Measurements from ENCODE around the gene RILPL1.
"Not testable (repeated sequence)": the region's sequence is repeated elsewhere in the genome, so short reads cannot be mapped to it uniquely, and the experiment has no call there.

RILPL1 gene

DNA sequence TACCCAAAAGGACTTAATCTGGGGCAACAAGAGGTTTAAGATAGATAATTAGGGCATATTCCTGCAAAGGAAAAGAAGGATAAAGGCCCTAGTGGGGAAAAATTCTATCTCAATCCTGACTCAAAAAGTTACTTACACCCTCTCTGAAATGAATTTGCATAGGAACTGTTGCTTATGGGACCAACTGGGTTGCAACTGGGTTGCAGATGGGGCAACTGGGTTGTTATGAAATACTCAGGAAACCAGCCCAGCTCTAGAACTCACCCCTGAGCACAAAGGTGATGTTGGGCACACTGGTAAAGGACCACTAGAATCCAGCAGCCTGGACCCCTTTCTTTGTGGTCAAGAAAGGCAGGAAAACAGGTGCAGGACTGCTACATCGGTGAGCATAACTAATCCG lies 17.2 kb upstream of the RILPL1 start:
- DNase-seq (ENCODE audit: insufficient read length) (no peak), FAIRE-seq (no peak)

DNA sequence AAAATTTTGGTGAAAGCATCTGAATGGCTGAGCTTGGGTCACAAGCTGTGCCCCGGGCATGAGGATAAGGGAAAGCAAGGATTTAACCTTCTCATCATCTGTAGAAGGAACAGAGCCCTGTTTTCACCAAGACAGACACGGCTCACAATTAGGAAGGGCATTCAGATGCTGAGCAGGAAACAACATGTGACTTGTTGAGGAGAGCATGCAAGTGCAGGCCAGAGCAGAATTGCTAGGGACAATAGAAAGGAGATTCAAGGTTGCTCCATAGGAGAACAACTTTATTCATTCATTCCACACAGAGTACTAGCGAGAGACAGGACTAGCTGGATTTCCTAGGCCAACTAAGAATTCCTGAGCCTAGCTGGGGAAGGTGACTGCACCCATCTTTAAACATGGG lies 14.6 kb upstream of the RILPL1 start:
- FAIRE-seq (no peak), DNase-seq (ENCODE audit: insufficient read length) (no peak)
- no peak for TF ChIP-seq TAF1 (IDR thresholded peaks at IDR 0.05; ENCODE audit: borderline replicate concordance, low read depth, low read length)
- no peak for TF ChIP-seq POLR2A (IDR thresholded peaks at IDR 0.05; ENCODE audit: low read depth, low read length)
- no peak for TF ChIP-seq POLR2AphosphoS5 (IDR thresholded peaks at IDR 0.05; ENCODE audit: low read depth, low read length)

More for the DNA sequence above, 17.2 kb upstream of the RILPL1 start:
- no peak for TF ChIP-seq POLR2AphosphoS5 (IDR thresholded peaks at IDR 0.05; ENCODE audit: low read depth, low read length)
- no peak for TF ChIP-seq POLR2A (IDR thresholded peaks at IDR 0.05; ENCODE audit: low read depth, low read length)
- no peak for TF ChIP-seq TAF1 (IDR thresholded peaks at IDR 0.05; ENCODE audit: borderline replicate concordance, low read depth, low read length)

DNA sequence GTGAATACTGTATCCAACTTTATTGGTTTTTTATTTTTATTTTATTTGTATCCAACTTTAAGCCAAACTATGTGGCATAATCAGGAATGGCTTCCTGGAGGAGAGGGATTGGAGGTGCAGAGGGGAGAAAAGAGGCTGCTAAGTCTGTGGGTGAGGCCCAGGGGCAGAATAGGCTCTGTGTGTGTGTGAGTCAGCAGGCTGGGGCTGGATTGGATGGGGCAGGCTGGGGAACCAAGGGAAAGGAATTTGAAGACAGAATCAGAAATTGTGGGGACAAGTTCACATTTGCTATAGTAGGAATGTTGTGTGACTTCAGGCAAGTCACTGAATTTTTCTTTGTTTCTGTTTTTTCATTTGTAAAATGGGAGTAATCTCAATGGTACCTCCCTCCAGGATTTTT lies 12.8 kb upstream of the RILPL1 start:
- no peak for FAIRE-seq
- no peak for DNase-seq (ENCODE audit: insufficient read length)
- TF ChIP-seq POLR2AphosphoS5 (IDR thresholded peaks at IDR 0.05; ENCODE audit: low read depth, low read length): no peak
- no peak for TF ChIP-seq POLR2A (IDR thresholded peaks at IDR 0.05; ENCODE audit: low read depth, low read length)
- TF ChIP-seq TAF1 (IDR thresholded peaks at IDR 0.05; ENCODE audit: borderline replicate concordance, low read depth, low read length): no peak

DNA sequence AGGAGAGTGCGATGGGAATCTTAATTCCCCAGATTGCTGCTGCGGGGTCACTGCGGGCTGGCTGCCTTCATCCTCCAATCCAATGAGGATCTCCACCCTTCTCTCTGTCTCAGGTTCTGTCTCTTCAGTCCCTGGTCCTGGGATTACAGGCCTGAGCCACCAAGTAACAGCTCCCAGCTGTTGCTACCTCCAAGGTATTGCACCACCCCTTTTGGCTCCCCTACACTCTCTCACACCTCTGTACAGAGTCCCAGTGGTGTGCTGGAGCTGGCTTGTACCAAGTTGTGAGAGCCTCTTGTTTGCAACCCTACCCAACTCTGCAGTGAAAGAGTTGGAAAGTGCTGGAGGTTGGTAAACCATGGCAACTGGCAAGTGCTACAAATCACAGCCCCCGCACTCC lies 10.0 kb upstream of the RILPL1 start:
- no peak for TF ChIP-seq TAF1 (IDR thresholded peaks at IDR 0.05; ENCODE audit: borderline replicate concordance, low read depth, low read length)
- TF ChIP-seq POLR2AphosphoS5 (IDR thresholded peaks at IDR 0.05; ENCODE audit: low read depth, low read length): no peak
- TF ChIP-seq POLR2A (IDR thresholded peaks at IDR 0.05; ENCODE audit: low read depth, low read length): no peak
- no peak for FAIRE-seq
- DNase-seq (ENCODE audit: insufficient read length): no peak

DNA sequence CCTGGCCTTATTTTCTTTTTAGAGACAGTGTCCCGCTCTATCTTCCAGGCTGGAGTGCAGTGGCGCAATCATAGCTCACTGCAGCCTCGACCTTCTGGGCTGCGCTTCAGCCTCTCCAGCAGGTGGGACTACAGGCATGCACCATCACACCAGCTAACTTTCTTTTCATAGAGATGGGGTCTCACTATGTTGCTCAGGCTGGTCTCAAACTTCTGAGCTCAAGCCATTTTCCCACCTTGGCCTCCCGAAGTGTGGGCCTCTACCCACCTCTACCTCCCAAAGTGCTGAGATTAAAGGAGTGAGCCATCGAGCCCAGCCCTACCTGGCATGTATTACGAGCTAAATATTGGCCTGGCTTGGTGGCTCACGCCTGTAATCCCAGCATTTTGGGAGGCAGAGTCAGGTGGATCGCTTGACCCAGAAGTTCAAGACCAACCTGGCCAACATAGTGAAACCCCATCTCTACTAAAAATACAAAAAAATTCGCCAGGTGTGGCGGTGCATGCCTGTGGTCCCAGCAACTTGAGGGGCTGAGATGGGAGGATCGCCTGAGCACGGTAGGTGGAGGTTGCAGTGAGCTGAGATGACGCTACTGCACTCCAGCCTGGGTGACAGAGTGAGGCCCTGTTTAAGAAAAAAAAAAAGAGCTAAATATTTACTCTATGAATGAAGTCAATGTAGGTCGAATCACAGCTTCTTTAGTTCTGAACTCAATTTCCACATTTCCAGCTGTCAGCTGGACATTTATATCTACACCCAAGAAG lies 7.6 kb upstream of the RILPL1 start:
- FAIRE-seq (no peak), DNase-seq (ENCODE audit: insufficient read length) (no peak)
- TF ChIP-seq POLR2A (IDR thresholded peaks at IDR 0.05; ENCODE audit: low read depth, low read length): no peak
- no peak for TF ChIP-seq POLR2AphosphoS5 (IDR thresholded peaks at IDR 0.05; ENCODE audit: low read depth, low read length)
- no peak for TF ChIP-seq TAF1 (IDR thresholded peaks at IDR 0.05; ENCODE audit: borderline replicate concordance, low read depth, low read length)

DNA sequence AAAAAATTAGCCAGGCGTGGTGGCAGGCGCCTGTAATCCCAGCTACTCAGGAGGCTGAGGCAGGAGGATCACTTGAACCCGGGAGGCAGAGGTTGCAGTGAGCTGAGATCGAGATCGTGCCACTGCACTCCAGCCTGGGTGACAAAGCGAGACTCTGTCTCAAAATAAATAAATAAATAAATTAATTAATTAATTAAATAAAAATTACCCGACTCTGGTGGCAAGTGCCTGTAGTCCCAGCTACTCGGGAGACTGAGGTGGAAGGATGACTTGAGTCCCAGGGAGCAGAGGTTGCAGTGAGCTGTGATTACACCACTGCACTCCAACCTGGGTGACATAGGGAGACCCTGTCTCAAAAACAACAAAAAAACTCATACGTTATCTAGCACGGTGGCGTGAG lies 2.4 kb upstream of the RILPL1 start:
- DNase-seq (ENCODE audit: insufficient read length); FAIRE-seq: not testable (repeated sequence)

DNA sequence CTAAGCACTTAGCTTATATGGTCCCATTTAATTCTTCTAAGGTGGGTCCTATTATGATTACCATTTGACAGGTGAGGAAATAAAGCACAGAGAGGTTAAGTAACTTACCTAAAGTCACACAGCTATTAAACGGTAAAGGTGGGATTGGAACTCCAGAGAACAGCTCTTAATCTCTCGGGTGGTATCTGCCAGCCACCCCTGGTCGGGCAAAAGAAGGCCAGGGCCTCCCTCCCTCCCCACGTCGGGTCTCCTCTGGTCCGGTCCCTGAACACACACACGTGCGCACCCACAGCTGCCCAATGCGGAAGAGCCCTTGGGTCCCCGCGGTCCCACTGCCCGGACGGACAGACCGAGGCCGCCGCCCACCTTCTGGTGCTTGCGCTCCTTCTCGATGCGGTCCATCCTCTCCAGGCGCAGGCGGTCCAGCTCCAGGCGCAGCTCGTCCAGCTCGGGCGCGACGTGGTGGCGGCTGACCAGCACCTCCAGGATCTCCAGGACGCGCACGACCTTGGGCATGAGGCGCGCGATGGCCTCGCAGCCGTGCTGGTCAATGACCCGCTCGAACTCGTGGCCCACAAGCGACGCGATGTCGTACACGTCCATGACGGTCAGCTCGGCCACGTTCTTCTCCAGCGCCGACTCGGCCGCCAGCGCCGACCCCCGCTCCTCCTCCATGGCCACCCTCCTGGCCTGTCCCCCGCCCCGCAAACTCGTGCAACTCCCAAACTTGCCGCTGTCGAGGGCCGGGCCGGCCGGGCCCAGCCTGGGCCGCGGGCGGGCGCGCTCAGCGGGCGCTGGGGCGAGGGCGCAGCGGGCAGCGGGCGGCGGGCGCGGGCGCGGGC lies 490 bp downstream of the RILPL1 start:
- TF ChIP-seq POLR2A (IDR thresholded peaks at IDR 0.05; ENCODE audit: low read depth, low read length): no peak
- TF ChIP-seq TAF1 (IDR thresholded peaks at IDR 0.05; ENCODE audit: borderline replicate concordance, low read depth, low read length): no peak
- TF ChIP-seq POLR2AphosphoS5 (IDR thresholded peaks at IDR 0.05; ENCODE audit: low read depth, low read length): no peak
- no peak for DNase-seq (ENCODE audit: insufficient read length)
- no peak for FAIRE-seq

DNA sequence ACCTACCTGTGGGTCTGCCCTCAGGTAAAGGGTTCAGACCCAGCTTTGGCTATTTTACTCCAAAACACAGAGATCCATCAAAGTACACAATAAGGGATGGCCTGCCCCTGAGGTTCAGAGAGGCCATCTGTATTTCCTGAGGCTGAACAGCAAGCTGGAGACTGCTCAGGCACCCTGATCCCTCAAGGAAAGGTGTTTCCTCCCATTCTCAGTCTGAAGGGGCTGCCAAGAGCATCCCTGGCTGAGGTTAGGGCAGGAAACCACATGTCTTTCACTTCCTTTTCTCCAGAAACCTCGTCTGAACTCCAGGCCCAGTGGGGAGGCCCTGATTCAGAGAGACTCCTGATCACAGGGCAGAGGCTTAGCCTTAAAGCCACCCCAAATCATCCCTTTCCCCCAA lies 1.5 kb downstream of the RILPL1 start:
- DNase-seq (ENCODE audit: insufficient read length) (no peak), FAIRE-seq (no peak)
- TF ChIP-seq TAF1 (IDR thresholded peaks at IDR 0.05; ENCODE audit: borderline replicate concordance, low read depth, low read length) (no peak), POLR2AphosphoS5 (IDR thresholded peaks at IDR 0.05; ENCODE audit: low read depth, low read length) (no peak), POLR2A (IDR thresholded peaks at IDR 0.05; ENCODE audit: low read depth, low read length) (no peak)

DNA sequence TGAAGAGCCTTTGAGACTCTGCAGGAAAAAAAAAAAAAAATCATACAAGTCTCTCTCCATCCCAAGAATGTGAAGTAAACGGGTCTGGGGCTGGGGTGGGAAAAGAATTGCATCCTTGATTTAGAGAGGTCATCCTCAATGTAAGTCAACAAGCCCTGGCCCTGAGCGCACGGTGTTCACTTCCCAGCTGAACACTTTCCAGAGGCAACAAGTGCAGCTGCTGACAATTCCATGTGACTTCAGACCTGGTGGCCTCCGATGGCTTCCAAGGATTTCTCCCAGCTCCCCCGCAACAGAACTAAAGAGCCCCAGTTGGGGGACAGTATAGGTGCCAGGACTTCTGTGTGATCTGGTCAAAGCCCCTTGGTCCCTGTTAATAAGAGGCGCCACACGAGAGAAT lies 2.4 kb downstream of the RILPL1 start:
- DNase-seq (ENCODE audit: insufficient read length) (no peak), FAIRE-seq (no peak)
- TF ChIP-seq POLR2A (IDR thresholded peaks at IDR 0.05; ENCODE audit: low read depth, low read length) (no peak), TAF1 (IDR thresholded peaks at IDR 0.05; ENCODE audit: borderline replicate concordance, low read depth, low read length) (no peak), POLR2AphosphoS5 (IDR thresholded peaks at IDR 0.05; ENCODE audit: low read depth, low read length) (no peak)

DNA sequence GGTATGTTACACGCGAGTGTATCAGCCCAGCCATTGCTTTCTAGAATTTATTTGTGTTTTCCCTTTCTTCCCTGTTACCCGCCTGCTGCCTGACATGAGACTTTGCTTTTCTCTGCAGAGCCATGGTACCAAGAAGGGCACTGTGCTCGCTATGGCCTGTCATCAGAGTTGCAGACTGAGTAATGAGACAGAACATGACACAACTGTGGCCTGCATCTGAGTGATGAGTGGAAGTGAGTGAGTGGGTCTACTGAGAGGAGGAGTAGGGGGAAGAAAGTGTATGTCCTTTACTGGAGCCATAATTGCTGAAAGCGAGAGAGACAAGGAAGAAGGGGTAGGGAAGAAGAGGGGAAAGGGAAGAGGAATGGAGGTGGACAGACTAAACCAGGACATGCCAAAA lies 2.9 kb downstream of the RILPL1 start:
- FAIRE-seq (no peak), DNase-seq (ENCODE audit: insufficient read length) (no peak)
- TF ChIP-seq TAF1 (IDR thresholded peaks at IDR 0.05; ENCODE audit: borderline replicate concordance, low read depth, low read length) (no peak), POLR2AphosphoS5 (IDR thresholded peaks at IDR 0.05; ENCODE audit: low read depth, low read length) (no peak), POLR2A (IDR thresholded peaks at IDR 0.05; ENCODE audit: low read depth, low read length) (no peak)

DNA sequence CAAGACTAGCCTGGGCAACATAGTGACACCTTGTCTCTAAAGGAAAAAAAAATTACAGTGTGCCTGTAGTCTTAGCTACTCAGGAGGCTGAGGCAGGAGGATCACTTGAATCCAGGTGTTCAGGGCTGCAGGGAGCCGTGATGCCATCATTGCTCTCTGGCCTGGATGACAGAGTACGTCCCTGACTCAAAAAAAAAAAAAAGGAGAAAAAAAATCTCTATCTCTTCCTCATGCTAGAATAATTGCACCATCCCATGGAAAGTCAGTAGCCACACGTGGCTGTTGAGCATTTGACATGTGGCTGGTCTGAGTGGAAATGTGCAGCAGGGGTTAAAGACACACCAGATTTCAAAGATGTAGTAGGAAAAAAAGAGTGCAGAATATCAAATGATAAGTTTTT lies 3.8 kb downstream of the RILPL1 start:
- TF ChIP-seq POLR2A (IDR thresholded peaks at IDR 0.05; ENCODE audit: low read depth, low read length) (no peak), TAF1 (IDR thresholded peaks at IDR 0.05; ENCODE audit: borderline replicate concordance, low read depth, low read length) (no peak), POLR2AphosphoS5 (IDR thresholded peaks at IDR 0.05; ENCODE audit: low read depth, low read length) (no peak)
- no peak for FAIRE-seq

DNA sequence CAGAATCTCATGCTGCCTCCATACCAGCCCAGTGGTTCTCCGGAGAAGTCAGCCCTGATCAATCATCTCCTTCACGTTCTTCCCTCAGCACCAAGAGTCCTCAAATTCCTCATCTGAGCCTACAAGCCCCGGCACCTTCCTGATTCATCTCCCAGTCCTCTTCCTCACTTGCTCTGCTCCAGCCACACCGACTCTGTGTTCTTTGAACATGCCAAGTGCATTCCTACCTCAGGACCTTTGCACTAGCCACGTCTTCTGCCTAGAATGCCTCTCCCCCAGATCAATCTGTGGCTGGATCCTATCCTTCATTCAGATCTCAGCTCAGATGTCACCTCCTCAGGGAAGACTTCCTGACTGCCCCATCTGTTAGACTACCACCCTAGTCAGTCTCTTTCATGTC lies 4.7 kb downstream of the RILPL1 start:
- no peak for FAIRE-seq
- TF ChIP-seq POLR2AphosphoS5 (IDR thresholded peaks at IDR 0.05; ENCODE audit: low read depth, low read length): no peak
- no peak for TF ChIP-seq TAF1 (IDR thresholded peaks at IDR 0.05; ENCODE audit: borderline replicate concordance, low read depth, low read length)
- TF ChIP-seq POLR2A (IDR thresholded peaks at IDR 0.05; ENCODE audit: low read depth, low read length): no peak
- DNase-seq (ENCODE audit: insufficient read length): no peak

More for the DNA sequence above, 3.8 kb downstream of the RILPL1 start:
- DNase-seq (ENCODE audit: insufficient read length): no peak

All from GM12892 (cell line).